NT2/D1 (cell line): ENCODE measurements around the gene ABCC10.

ENCODE experiments used
- DNase-seq: peaks from one replicate; pipeline ENCODE4 v3.0.0-alpha.2; 2011; ENCODE audit warnings: low read depth, low spot score
- H3K27me3 ChIP-seq: 2 replicates; pipeline ENCODE4 v1.6.0; 2011; ENCODE audit warnings: mild to moderate bottlenecking; ENCODE audit not compliant: insufficient read length, insufficient read depth
- H3K36me3 ChIP-seq: 2 replicates; pipeline ENCODE4 v1.6.1; 2011; ENCODE audit warnings: mild to moderate bottlenecking, low read length, mixed read lengths; ENCODE audit not compliant: insufficient read depth, insufficient read length
- H3K4me1 ChIP-seq: 2 replicates; pipeline ENCODE4 v1.5.1; 2011; ENCODE audit not compliant: insufficient read depth, insufficient read length
- H3K4me3 ChIP-seq: 2 replicates; pipeline ENCODE4 v1.5.1; 2011; ENCODE audit warnings: low read depth; ENCODE audit not compliant: insufficient read length
- H3K9ac ChIP-seq: 2 replicates; pipeline ENCODE4 v1.6.0; 2011; ENCODE audit warnings: low read depth; ENCODE audit not compliant: insufficient read length
- H3K9me3 ChIP-seq: 2 replicates; pipeline ENCODE4 v1.5.1; 2011; ENCODE audit warnings: mild to moderate bottlenecking, low read length; ENCODE audit not compliant: insufficient read depth
- SUZ12 ChIP-seq: IDR thresholded peaks from 2 replicates; pipeline ENCODE4 v1.6.1; 2011; ENCODE audit not compliant: insufficient read length, insufficient read depth; ENCODE audit errors: extremely low read depth
- YY1 ChIP-seq: IDR thresholded peaks from 2 replicates; pipeline ENCODE4 v1.6.1; 2011; ENCODE audit not compliant: insufficient read length, insufficient read depth
- ZNF274 ChIP-seq: IDR thresholded peaks from 2 replicates; pipeline ENCODE4 v1.6.1; 2011; ENCODE audit warnings: mild to moderate bottlenecking, low read depth, low read length

ABCC10 gene

DNA sequence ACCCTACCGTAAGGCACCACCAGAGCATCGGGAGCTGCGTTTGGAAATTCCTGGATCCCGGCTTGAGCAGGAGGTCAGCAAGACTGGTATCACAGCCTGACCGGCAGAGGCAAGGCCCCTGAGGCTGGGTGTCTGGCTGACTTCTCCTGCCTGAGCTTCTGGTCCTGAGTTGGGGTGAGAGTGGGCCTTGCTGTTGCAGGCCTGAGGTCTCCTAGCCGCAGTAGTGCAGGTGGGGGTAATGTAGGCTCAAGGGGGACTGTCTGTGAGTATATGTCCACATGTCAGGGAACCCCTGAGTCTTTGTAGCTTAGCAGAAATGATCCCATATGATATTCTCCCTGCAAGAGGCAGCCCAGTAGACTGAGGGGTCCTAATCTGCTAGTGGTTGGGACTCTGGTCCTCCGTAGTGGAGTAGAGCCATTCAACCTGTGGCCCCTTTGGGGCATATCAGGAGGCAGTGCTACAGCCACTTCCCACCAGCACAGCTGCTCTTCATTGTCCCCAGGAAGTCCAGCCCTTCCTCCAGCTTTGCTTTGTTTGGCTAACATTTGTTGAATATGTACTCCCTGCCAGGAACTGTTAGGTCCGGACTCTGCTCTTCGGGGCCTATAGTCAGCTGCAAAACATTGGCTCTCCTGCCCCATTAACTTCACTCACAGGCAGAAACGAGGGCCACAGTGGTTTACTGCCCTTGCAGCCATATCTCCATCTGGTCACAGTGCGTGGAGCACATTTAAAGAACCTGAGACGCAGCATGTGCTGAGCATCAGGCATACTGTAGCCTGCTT is 71.9 kb downstream of the ABCC10 start:
- H3K36me3 ChIP-seq: peaks cover 67% of the 10 kb centered on the region
- H3K9me3 ChIP-seq: no peaks in the 10 kb centered on the region

More for the DNA sequence above, 71.9 kb downstream of the ABCC10 start:
- no peak for DNase-seq
- H3K27me3 ChIP-seq: no peaks in the 10 kb centered on the region
- TF ChIP-seq ZNF274 (no peak), YY1 (no peak), SUZ12 (no peak)
- peaks cover 10% of the 10 kb centered on the region for H3K4me1 ChIP-seq
- H3K4me3 ChIP-seq: no peak overlapping the region
- no peak overlapping the region for H3K9ac ChIP-seq
